ENCODE measurements around the gene DCUN1D4. TPM values are rescaled to one million over a fixed set of nuclear protein-coding genes. Genes with fewer than 3 reads are reported as not detected.

The DCUN1D4 gene
- total RNA-seq, 2 donors from 2014 or later = 23.0 to 49.1 TPM

GRCh38 chr4:51901363-51901762, 58.4 kb downstream of the DCUN1D4 start:
- no peaks in the 10 kb centered on the region for H3K4me1 ChIP-seq (replicated peaks)
- intact Hi-C loops (cut with DNase I) = no loop called here
- no peak for DNase-seq (ENCODE audit: low spot score)
- no peaks in the 10 kb centered on the region for H3K9me3 ChIP-seq
- no peak overlapping the region for H3K4me3 ChIP-seq
- H3K27me3 ChIP-seq (replicated peaks; ENCODE audit: insufficient read depth) = no peaks in the 10 kb centered on the region
- H3K27ac ChIP-seq = no peak overlapping the region
- 63% methylated on average over 5 of the region's 5 CpGs for WGBS
- no peaks in the 10 kb centered on the region for H3K36me3 ChIP-seq
- TF ChIP-seq CTCF (IDR thresholded peaks at IDR 0.05) = no peak

GRCh38 chr4:51906167-51906958, 63.4 kb downstream of the DCUN1D4 start:
- no peaks in the 10 kb centered on the region for H3K9me3 ChIP-seq
- H3K4me1 ChIP-seq (replicated peaks) = no peaks in the 10 kb centered on the region
- H3K27me3 ChIP-seq (replicated peaks; ENCODE audit: insufficient read depth) = no peaks in the 10 kb centered on the region
- WGBS = 72% methylated on average over 7 of the region's 7 CpGs
- intact Hi-C loops (cut with DNase I) = no loop called here
- no peak for TF ChIP-seq POLR2AphosphoS5 (IDR thresholded peaks at IDR 0.05)
- no peak for DNase-seq (ENCODE audit: low spot score)
- H3K4me3 ChIP-seq = no peak overlapping the region
- H3K27ac ChIP-seq = no peak overlapping the region
- H3K36me3 ChIP-seq = no peaks in the 10 kb centered on the region

GRCh38 chr4:51907006-51907669, 64.2 kb downstream of the DCUN1D4 start:
- no peak for DNase-seq (ENCODE audit: low spot score)
- 29% methylated on average over 3 of the region's 3 CpGs for WGBS

GRCh38 chr4:51909236-51909703, 66.3 kb downstream of the DCUN1D4 start:
- Histone ChIP-seq H3K27me3 (replicated peaks; ENCODE audit: insufficient read depth) (no peaks in the 10 kb centered on the region), H3K36me3 (no peaks in the 10 kb centered on the region), H3K4me1 (replicated peaks) (no peaks in the 10 kb centered on the region), H3K27ac (no peak overlapping the region), H3K9me3 (no peaks in the 10 kb centered on the region), H3K4me3 (no peak overlapping the region)
- WGBS = 95% methylated on average over 7 of the region's 7 CpGs
- no peak for DNase-seq (ENCODE audit: low spot score)
- no peak for TF ChIP-seq POLR2AphosphoS5 (IDR thresholded peaks at IDR 0.05)
- TF ChIP-seq CTCF (IDR thresholded peaks at IDR 0.05) = no peak
- TF ChIP-seq POLR2A (IDR thresholded peaks at IDR 0.05) = no peak
- intact Hi-C loops (cut with DNase I) = no loop called here

More at GRCh38 chr4:51907006-51907669, 64.2 kb downstream of the DCUN1D4 start:
- Histone ChIP-seq H3K4me3 (no peak overlapping the region), H3K9me3 (no peaks in the 10 kb centered on the region), H3K27ac (no peak overlapping the region), H3K4me1 (replicated peaks) (no peaks in the 10 kb centered on the region), H3K27me3 (replicated peaks; ENCODE audit: insufficient read depth) (no peaks in the 10 kb centered on the region), H3K36me3 (no peaks in the 10 kb centered on the region)
- intact Hi-C loops (cut with DNase I) = no loop called here
- TF ChIP-seq CTCF (IDR thresholded peaks at IDR 0.05) (no peak), POLR2A (IDR thresholded peaks at IDR 0.05) (no peak), POLR2AphosphoS5 (IDR thresholded peaks at IDR 0.05) (no peak)

- no peak for TF ChIP-seq POLR2AphosphoS5 (IDR thresholded peaks at IDR 0.05)
- no peak for TF ChIP-seq CTCF (IDR thresholded peaks at IDR 0.05)
- TF ChIP-seq POLR2A (IDR thresholded peaks at IDR 0.05) = no peak
- intact Hi-C loops (cut with DNase I) = no loop called here
- DNase-seq (ENCODE audit: low spot score) = no peak
- Histone ChIP-seq H3K4me3 (no peak overlapping the region), H3K9me3 (no peaks in the 10 kb centered on the region), H3K27ac (no peak overlapping the region), H3K36me3 (no peaks in the 10 kb centered on the region), H3K4me1 (replicated peaks) (no peaks in the 10 kb centered on the region), H3K27me3 (replicated peaks; ENCODE audit: insufficient read depth) (no peaks in the 10 kb centered on the region)
- WGBS = 90% methylated on average over 6 of the region's 6 CpGs
These were observed 75.3 kb downstream of the DCUN1D4 start for GRCh38 chr4:51918251-51918650.
